Measurements from ENCODE around the gene MTHFD1L.

- no peak for TF ChIP-seq SP1 (IDR thresholded peaks at IDR 0.05)
- TF ChIP-seq ELF4 (IDR thresholded peaks at IDR 0.05): no peak
- TF ChIP-seq ARNT (IDR thresholded peaks at IDR 0.05): no peak
- no peak for TF ChIP-seq FOXK2 (IDR thresholded peaks at IDR 0.05)
These were observed 8.7 kb downstream of the MTHFD1L start for GRCh38 chr6:150874179-150874578.
